GM12892 (cell line): ENCODE results near the gene ACAP3.

Source experiments
- DNase-seq: peaks from one replicate; pipeline ENCODE4 v3.0.0; 2011; ENCODE audit not compliant: insufficient read length
- FAIRE-seq: peaks from 2 replicates; lab custom pipeline; 2011; peaks lifted over from hg19 to GRCh38; lab: Jason Lieb, UNC
- POLR2A ChIP-seq: IDR thresholded peaks from 2 replicates; pipeline ENCODE4 v1.6.1; 2011; ENCODE audit warnings: low read depth, low read length, control low read depth
- POLR2AphosphoS5 ChIP-seq: IDR thresholded peaks from 2 replicates; pipeline ENCODE4 v1.6.1; 2011; ENCODE audit warnings: low read depth, low read length, control low read depth
- TAF1 ChIP-seq: IDR thresholded peaks from 2 replicates; pipeline ENCODE4 v1.6.1; 2011; ENCODE audit warnings: low read depth, mild to moderate bottlenecking, control low read depth, low read length, borderline replicate concordance

Gene ACAP3

GRCh38 chr1:1342061-1342562 is 34.4 kb upstream of the ACAP3 start:
- no peak for TF ChIP-seq POLR2A
- TF ChIP-seq TAF1 = no peak
- TF ChIP-seq POLR2AphosphoS5 = no peak
- FAIRE-seq = no peak
- DNase-seq = no peak

GRCh38 chr1:1341549-1342021 is 33.9 kb upstream of the ACAP3 start:
- DNase-seq (no peak), FAIRE-seq (no peak)
- TF ChIP-seq POLR2A (no peak), POLR2AphosphoS5 (peak; percentile 32; the same call in 1 of the 2 replicates)

- no peak for FAIRE-seq
Observed at GRCh38 chr1:1340791-1341548, 33.2 kb upstream of the ACAP3 start.

GRCh38 chr1:1340185-1340584 is 32.5 kb upstream of the ACAP3 start:
- FAIRE-seq (no peak), DNase-seq (no peak)
- TF ChIP-seq TAF1 (no peak), POLR2AphosphoS5 (no peak), POLR2A (no peak)

More at GRCh38 chr1:1340791-1341548, 33.2 kb upstream of the ACAP3 start:
- no peak for DNase-seq
- no peak for TF ChIP-seq POLR2A
- no peak for TF ChIP-seq TAF1
- no peak for TF ChIP-seq POLR2AphosphoS5

- no peak for FAIRE-seq
- TF ChIP-seq POLR2AphosphoS5 (no peak), POLR2A (no peak), TAF1 (no peak)
- no peak for DNase-seq
Observed at GRCh38 chr1:1338278-1338677, 30.5 kb upstream of the ACAP3 start.

GRCh38 chr1:1337793-1338147 is 30.0 kb upstream of the ACAP3 start:
- TF ChIP-seq POLR2A = no peak
- TF ChIP-seq TAF1 = no peak
- no peak for TF ChIP-seq POLR2AphosphoS5
- DNase-seq (peak; percentile 80), FAIRE-seq (peak; percentile 42)

- FAIRE-seq (no peak), DNase-seq (no peak)
- no peak for TF ChIP-seq POLR2A
- no peak for TF ChIP-seq POLR2AphosphoS5
- no peak for TF ChIP-seq TAF1
Observed at GRCh38 chr1:1336931-1337792, 29.4 kb upstream of the ACAP3 start.

GRCh38 chr1:1336446-1336845 is 28.7 kb upstream of the ACAP3 start:
- FAIRE-seq (no peak), DNase-seq (no peak)
- TF ChIP-seq TAF1 = no peak
- TF ChIP-seq POLR2A = no peak
- TF ChIP-seq POLR2AphosphoS5 = no peak

GRCh38 chr1:1335792-1336248 is 28.1 kb upstream of the ACAP3 start:
- no peak for DNase-seq
- FAIRE-seq = no peak
- TF ChIP-seq POLR2AphosphoS5 (no peak), POLR2A (no peak), TAF1 (no peak)

- TF ChIP-seq TAF1 (no peak), POLR2A (no peak), POLR2AphosphoS5 (no peak)
- DNase-seq (no peak), FAIRE-seq (no peak)
Observed at GRCh38 chr1:1335283-1335682, 27.6 kb upstream of the ACAP3 start.

GRCh38 chr1:1334835-1335234 is 27.1 kb upstream of the ACAP3 start:
- no peak for DNase-seq
- no peak for TF ChIP-seq POLR2A
- no peak for TF ChIP-seq POLR2AphosphoS5
- TF ChIP-seq TAF1 = no peak
- FAIRE-seq = no peak
